ENCODE measurements around the gene ACER1. TPM values are rescaled to one million over a fixed set of nuclear protein-coding genes. Genes with fewer than 3 reads are reported as not detected.

Gene ACER1
- total RNA-seq, 1 donor from 2014 or later: not detected

DNA sequence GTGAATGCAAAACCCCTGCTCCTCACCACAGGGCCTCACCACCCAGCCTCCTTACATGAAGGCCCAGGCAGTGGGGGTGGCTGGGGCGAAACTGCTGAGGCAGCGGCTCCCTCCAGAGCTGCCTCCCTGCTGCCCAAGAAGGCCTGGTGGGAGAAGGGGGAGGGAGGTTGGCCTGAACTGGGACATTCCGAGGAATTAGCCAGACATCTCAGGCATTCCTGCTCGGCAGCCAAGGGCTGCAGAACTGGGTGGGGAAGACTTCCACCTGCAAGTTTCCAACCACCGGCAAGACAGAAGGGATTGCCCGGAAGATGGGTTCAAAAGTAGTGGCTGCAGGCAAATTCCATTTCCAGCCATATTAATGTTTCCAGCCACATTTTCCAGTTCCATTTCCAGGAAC is 44.6 kb upstream of the ACER1 start:
- H3K4me3 Mint-ChIP-seq (ENCODE audit: unreplicated experiment): no peak overlapping the region
- TF ChIP-seq, protein P1, sequence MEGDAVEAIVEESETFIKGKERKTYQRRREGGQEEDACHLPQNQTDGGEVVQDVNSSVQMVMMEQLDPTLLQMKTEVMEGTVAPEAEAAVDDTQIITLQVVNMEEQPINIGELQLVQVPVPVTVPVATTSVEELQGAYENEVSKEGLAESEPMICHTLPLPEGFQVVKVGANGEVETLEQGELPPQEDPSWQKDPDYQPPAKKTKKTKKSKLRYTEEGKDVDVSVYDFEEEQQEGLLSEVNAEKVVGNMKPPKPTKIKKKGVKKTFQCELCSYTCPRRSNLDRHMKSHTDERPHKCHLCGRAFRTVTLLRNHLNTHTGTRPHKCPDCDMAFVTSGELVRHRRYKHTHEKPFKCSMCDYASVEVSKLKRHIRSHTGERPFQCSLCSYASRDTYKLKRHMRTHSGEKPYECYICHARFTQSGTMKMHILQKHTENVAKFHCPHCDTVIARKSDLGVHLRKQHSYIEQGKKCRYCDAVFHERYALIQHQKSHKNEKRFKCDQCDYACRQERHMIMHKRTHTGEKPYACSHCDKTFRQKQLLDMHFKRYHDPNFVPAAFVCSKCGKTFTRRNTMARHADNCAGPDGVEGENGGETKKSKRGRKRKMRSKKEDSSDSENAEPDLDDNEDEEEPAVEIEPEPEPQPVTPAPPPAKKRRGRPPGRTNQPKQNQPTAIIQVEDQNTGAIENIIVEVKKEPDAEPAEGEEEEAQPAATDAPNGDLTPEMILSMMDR (IDR thresholded peaks at IDR 0.05): no peak
- H3K36me3 Mint-ChIP-seq (ENCODE audit: unreplicated experiment): peaks cover 25% of the 10 kb centered on the region
- H3K4me1 Mint-ChIP-seq (ENCODE audit: unreplicated experiment): peaks cover 16% of the 10 kb centered on the region
- no peak for DNase-seq (ENCODE audit: extremely low spot score, unreplicated experiment)
- no peaks in the 10 kb centered on the region for H3K9me3 Mint-ChIP-seq (ENCODE audit: unreplicated experiment)
- H3K27ac Mint-ChIP-seq (ENCODE audit: unreplicated experiment): peak overlapping the region; percentile 39
- no peaks in the 10 kb centered on the region for H3K27me3 Mint-ChIP-seq (ENCODE audit: unreplicated experiment)

DNA sequence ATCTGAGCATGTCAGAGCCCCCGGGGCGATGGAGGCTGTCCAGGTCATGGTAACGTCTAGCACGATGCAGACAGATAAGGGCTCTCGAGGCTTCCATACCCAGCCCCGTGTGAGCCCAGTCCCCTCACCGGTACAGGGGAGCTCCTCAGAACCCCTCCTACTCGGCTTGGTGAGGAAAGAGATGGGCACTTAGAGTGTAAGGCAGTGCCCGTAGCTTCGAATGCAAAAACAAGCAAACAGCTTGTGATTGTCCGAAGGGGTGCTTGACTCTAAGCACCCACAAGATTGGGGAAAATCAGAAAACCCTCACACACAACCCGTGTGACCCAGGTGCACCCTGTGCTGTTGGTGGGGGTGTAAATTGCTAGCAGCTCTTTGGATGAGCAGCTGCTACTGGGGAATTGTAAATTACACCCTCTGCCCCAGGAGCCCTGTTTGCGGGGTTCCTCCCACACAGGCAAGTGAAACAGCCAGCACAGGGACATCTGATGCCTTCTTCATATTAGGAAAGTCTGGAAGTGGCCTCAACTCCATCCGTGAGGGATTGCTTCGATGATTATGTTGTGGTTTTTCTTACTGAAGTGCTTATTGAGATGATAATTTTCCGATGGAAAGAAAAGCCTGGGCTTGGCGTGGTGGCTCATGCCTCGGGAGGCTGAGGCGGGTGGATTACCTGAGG is 43.2 kb upstream of the ACER1 start:
- TF ChIP-seq, protein P1 (IDR thresholded peaks at IDR 0.05): no peak
- H3K4me1 Mint-ChIP-seq (ENCODE audit: unreplicated experiment): peaks cover 19% of the 10 kb centered on the region
- H3K9me3 Mint-ChIP-seq (ENCODE audit: unreplicated experiment): no peaks in the 10 kb centered on the region
- peaks cover 20% of the 10 kb centered on the region for H3K36me3 Mint-ChIP-seq (ENCODE audit: unreplicated experiment)
- H3K27me3 Mint-ChIP-seq (ENCODE audit: unreplicated experiment): no peaks in the 10 kb centered on the region
- no peak overlapping the region for H3K27ac Mint-ChIP-seq (ENCODE audit: unreplicated experiment)
- no peak overlapping the region for H3K4me3 Mint-ChIP-seq (ENCODE audit: unreplicated experiment)
- no peak for DNase-seq (ENCODE audit: extremely low spot score, unreplicated experiment)

DNA sequence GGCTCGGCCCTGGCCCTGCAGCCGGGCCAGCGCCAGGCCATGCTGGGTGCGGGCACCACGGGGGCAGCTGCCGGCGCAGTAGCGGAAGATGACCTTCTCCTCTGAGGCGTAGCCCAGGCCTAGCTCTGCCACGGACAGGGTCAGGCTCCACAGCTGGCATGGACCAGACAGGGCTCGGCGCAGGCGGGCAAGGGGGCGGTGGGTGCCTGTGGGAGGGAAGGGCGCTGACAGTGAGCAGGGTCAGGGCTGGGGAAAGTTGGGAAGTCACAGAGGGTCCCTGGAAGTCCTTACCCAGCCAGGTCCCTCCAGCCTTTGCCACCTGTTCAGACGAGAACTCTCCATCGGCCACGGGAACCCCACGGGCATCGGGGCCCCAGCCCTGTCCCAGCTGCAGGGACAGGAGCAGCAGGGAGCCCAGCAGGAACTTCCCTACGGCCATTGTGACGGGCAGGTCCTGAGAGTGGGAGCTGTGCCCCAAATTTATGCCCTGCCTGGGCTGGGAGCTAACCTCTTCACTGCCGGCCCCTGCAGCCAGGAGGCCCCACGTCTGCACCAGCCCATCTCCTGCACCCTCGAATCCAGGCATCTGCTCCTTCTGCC is 42.1 kb upstream of the ACER1 start, which contains the start of gene PSPN:
Gene PSPN (minus strand): TSS at position 523 of the 600 bp plus-strand sequence. CDS start 84 bp downstream, at position 439.
- DNase-seq (ENCODE audit: extremely low spot score, unreplicated experiment): no peak
- no peak within 1 kb of the TSS for H3K4me3 Mint-ChIP-seq (ENCODE audit: unreplicated experiment)
- peaks cover 19% of the 10 kb centered on the region for H3K4me1 Mint-ChIP-seq (ENCODE audit: unreplicated experiment)
- no peaks in the 10 kb centered on the region for H3K9me3 Mint-ChIP-seq (ENCODE audit: unreplicated experiment)
- H3K27me3 Mint-ChIP-seq (ENCODE audit: unreplicated experiment): no peaks in the 10 kb centered on the region
- H3K36me3 Mint-ChIP-seq (ENCODE audit: unreplicated experiment): peaks cover 12% of the 10 kb centered on the region
- no peak within 1 kb of the TSS for H3K27ac Mint-ChIP-seq (ENCODE audit: unreplicated experiment)
- TF ChIP-seq, protein P1 (IDR thresholded peaks at IDR 0.05): no peak

DNA sequence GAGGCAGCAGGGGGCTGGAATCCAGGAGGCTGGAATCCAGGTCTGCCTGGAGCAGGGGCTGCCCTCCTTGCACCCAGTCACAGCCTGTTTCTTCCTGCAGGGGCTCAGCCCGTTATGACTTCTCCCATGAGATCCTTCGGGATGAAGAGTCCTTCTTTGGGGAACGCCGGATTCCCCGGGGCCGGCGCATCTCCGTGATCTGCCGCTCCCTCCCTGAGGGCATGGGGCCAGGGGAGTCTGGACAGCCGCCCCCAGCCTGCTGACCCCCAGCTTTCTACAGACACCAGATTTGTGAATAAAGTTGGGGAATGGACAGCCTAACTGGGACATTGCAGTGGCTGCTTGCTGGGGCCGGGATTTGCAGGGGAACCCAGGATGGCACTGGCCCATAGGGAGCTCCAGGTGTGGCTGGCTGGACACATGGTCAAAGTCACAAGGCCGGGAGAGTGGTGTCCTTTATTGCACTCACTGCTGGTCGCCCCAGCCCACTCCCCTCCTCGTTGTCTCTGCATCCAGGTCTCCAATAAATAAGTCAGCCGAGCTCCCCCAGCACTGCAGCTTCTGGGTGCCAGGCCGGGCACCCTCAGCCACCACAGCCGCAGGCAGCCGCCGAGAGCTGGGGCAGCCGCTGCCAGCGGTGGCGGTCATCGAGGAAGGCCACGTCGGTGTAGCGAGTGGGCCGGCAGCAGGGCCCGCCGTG is 41.4 kb upstream of the ACER1 start:
- Mint-ChIP-seq H3K4me3 (ENCODE audit: unreplicated experiment) (no peak overlapping the region), H3K27ac (ENCODE audit: unreplicated experiment) (no peak overlapping the region), H3K36me3 (ENCODE audit: unreplicated experiment) (peaks cover 6% of the 10 kb centered on the region), H3K9me3 (ENCODE audit: unreplicated experiment) (no peaks in the 10 kb centered on the region), H3K27me3 (ENCODE audit: unreplicated experiment) (no peaks in the 10 kb centered on the region), H3K4me1 (ENCODE audit: unreplicated experiment) (peaks cover 19% of the 10 kb centered on the region)
- TF ChIP-seq, protein P1 (IDR thresholded peaks at IDR 0.05): no peak
- no peak for DNase-seq (ENCODE audit: extremely low spot score, unreplicated experiment)

DNA sequence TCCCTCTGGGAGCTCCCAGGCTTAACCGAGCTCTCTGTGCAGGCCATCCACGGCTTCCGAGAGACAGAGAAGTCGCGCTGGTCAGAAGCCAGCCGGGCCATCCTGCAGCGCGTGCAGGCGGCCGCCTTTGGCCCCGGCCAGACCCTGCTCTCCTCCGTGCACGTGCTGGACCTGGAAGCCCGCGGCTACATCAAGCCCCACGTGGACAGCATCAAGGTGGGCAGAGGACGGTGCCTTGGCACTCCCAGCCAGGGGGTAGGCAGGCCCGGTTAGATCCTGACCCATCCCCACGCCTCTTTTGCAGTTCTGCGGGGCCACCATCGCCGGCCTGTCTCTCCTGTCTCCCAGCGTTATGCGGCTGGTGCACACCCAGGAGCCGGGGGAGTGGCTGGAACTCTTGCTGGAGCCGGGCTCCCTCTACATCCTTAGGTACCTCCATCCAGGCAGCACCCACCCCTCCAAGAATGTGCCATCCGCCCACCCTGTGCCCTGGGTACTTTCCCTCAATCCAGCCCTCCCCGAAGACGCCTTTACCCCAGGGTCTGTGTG is 40.8 kb upstream of the ACER1 start:
- Mint-ChIP-seq H3K4me1 (ENCODE audit: unreplicated experiment) (peaks cover 19% of the 10 kb centered on the region), H3K4me3 (ENCODE audit: unreplicated experiment) (peak overlapping the region; percentile 76), H3K9me3 (ENCODE audit: unreplicated experiment) (no peaks in the 10 kb centered on the region), H3K36me3 (ENCODE audit: unreplicated experiment) (peaks cover 2% of the 10 kb centered on the region), H3K27me3 (ENCODE audit: unreplicated experiment) (no peaks in the 10 kb centered on the region), H3K27ac (ENCODE audit: unreplicated experiment) (no peak overlapping the region)
- DNase-seq (ENCODE audit: extremely low spot score, unreplicated experiment): no peak
- TF ChIP-seq, protein P1 (IDR thresholded peaks at IDR 0.05): no peak

Data from osteocyte (in vitro differentiated cells).